22Rv1 (cell line): Measurements from ENCODE around the gene CREG2.

Source experiments
- ZFX ChIP-seq: fragments of 450-650 bp; IDR thresholded peaks from 2 replicates; pipeline ENCODE4 v1.6.1; 2017; ENCODE audit warnings: antibody characterized with exemption, borderline replicate concordance
- TF ChIP-seq, protein P1 (sequence below): fragments of 450-650 bp; IDR thresholded peaks from 2 replicates; pipeline ENCODE4 v1.5.1; 2017; ENCODE audit warnings: mild to moderate bottlenecking

DNA sequence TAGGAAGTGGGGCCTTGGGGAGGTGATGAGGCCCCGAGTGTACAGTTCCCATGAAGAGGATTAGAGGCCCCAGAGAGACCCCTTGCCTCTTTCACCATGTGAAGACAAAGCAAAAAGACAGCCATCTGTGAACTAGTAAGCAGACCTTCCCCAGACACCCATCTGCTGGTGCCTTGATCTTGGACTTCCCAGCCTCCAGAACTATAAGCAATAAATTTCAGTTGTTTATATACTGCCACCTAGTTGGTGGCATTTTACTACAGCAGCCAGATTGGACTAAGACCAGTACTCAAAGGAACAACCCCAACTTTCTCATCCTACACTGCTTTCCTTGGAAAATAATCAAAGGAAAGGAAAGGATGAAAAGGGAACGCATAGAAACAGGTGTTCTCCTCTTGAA lies 27.9 kb upstream of the CREG2 start:
- TF ChIP-seq, protein P1, sequence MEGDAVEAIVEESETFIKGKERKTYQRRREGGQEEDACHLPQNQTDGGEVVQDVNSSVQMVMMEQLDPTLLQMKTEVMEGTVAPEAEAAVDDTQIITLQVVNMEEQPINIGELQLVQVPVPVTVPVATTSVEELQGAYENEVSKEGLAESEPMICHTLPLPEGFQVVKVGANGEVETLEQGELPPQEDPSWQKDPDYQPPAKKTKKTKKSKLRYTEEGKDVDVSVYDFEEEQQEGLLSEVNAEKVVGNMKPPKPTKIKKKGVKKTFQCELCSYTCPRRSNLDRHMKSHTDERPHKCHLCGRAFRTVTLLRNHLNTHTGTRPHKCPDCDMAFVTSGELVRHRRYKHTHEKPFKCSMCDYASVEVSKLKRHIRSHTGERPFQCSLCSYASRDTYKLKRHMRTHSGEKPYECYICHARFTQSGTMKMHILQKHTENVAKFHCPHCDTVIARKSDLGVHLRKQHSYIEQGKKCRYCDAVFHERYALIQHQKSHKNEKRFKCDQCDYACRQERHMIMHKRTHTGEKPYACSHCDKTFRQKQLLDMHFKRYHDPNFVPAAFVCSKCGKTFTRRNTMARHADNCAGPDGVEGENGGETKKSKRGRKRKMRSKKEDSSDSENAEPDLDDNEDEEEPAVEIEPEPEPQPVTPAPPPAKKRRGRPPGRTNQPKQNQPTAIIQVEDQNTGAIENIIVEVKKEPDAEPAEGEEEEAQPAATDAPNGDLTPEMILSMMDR: no peak
- no peak for TF ChIP-seq ZFX
